GM18526 (cell line): ENCODE data around the gene TIMM22.

Experiments
- POLR2A ChIP-seq: IDR thresholded peaks from 3 replicates; pipeline ENCODE4 v1.6.1; 2011; ENCODE audit not compliant: insufficient read length; ENCODE audit errors: extremely low read depth

Gene TIMM22

DNA sequence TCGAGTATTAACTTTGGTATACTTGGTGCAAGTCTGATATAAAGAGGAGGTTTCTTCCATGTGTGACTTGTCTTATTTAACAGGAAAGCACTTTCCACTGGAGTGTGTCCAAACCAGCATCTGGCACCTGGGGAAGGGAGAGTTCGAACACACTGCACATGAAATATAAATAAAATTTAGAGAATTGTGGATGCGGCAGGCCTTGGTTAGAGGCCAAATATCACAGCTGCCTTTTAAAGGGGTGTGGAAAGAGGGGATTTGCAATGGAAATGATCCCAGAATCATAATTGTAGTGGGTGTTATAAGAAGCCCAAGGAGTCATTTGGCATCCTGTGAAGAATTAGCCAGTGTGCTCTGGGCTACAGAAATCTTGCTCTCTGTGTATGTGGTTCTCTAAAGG, 13.0 kb upstream of the TIMM22 start:
- no peak for TF ChIP-seq POLR2A

DNA sequence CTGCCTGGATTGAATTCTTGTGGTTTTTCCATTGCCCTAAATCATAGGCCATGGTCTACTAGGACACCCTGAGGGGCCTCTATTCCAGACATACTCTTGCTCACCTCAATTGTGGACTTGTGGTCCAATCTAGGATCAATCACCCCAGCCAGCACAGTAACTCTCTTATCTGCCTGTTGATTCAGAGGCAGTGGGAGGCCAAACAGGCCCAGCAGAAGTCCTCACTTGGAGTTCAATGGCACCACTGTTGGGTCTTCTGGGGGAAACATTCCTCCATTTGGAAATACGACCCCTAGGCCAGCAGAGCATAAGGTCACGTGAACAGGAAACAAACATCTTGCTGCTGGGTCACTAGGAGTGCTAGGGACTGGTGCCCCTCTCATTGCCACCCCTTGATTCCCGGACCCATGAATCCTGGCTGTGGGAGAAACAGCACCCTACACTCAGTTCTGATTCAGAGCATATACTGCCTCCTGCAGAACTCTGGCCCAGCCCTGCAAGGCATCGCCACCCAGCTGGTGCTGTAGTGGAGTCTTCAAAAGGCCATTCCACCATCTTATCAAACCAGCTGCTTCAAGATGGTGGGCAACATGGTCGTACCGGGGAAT, 10.5 kb upstream of the TIMM22 start:
- no peak for TF ChIP-seq POLR2A

DNA sequence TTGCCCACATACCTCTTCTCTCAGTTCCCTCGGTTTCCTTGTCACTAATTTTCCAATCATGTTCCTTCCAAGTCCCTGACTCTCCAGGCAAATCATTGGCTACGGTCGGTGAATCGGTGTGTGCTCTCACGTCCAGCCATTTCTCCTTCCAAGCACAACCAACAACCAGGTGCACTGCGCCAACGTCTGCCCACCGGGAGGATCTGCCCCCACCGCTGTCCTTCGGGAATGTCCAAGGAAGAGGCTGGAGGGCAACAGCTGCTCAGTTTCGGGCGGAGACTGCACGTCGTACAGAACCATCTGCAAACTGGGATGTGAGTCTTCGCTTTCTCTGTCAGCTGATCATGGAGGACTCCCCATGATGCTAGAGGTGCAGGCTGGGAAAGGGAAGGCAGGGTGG, 9.0 kb upstream of the TIMM22 start:
- no peak for TF ChIP-seq POLR2A

DNA sequence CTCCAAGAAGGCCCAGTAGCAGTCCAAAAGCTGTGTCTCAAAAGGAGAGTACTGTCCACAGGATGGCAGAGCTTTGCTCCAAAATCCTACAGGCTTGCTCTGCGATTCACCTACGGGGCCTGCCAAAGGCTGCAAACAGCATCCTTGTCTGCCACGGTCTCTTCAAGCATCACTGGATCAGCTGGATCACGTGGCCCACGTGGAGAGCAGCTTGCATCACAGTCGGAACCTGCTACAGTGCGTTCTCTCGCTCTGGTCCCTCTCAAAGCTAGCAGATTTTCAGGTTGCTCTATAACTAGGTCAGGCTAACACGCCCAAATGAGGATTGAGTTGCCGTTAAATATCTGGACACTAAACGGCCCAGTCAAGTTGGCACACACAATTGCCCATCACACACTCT, 8.4 kb upstream of the TIMM22 start:
- no peak for TF ChIP-seq POLR2A

DNA sequence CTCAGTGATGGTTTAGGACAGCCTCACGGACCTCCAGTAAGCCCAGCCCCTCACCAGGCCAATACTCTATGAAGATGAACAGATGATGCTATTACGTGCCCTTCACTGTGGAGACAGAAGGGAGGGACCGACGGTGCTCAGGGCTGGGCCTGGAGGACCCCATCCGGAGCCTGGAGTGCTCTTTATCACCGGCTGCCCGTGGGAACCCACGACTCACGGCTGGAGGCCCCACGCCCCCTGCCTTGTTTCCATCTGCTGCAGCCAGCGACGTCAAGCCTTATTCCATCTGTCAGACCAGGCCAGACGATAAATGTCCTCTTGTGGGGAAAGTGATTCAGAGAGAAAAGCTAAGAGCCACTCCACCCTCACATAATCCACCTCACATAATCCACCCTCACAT, 4.0 kb upstream of the TIMM22 start:
- TF ChIP-seq POLR2A, result no peak

DNA sequence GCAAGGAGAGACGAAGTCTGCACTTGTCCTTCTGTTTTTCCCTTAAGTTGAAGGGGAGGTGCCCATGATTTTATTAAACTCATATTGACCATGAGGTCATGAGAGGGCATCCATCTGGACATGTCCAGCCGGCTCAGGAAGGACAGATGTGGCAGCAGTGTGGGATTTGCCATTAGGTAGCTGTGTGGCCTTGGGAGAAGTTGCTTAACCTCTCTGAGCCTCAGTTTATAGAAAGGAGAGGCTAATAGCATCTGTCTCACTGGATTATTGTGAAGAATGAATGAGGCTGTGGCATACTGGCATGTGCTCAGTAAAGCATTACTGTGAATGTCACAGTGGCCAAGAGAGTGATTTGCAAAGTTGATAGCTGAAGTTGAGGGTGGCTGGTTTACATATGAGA, 1.2 kb downstream of the TIMM22 start:
- no peak for TF ChIP-seq POLR2A

DNA sequence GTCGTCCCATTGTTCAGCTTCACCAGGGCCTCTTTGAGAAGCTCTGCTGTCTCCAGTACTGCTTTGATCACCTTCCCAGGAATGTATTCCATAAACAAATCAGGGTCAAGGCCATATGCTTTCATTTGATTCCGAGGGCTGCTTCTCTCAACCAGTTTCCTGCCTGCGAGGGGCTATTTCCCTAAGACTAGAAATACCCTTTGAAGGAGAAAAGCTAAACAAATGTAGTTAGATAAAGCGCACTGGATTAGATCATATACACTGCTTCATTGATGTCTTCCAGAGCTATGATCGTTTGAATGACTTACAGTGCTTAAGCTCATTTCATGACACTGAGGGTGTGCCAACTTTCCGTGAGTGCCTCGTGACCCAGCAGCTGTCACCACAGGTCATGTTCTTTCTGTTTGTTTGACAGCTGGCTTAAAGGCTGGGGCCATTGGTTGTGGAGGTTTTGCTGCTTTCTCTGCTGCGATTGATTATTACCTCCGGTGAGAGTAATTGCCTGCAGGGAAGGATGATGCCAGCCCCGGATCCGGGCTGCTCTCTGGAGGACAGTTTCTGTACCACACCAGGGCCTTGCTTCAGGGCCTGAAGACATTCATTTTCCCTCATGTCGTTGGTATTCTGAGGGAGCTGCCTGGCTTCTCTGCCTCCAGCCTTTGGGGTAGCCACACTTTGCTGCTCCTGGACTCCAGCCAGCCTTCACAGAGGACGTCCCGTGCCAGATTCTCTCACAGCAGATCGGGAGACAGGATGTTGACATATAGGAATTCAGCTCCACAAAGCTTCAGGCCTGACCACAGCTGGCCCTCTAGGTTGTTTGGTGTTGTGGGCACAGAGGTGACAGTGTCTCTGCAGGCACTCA, 3.9 kb downstream of the TIMM22 start:
- no peak for TF ChIP-seq POLR2A

DNA sequence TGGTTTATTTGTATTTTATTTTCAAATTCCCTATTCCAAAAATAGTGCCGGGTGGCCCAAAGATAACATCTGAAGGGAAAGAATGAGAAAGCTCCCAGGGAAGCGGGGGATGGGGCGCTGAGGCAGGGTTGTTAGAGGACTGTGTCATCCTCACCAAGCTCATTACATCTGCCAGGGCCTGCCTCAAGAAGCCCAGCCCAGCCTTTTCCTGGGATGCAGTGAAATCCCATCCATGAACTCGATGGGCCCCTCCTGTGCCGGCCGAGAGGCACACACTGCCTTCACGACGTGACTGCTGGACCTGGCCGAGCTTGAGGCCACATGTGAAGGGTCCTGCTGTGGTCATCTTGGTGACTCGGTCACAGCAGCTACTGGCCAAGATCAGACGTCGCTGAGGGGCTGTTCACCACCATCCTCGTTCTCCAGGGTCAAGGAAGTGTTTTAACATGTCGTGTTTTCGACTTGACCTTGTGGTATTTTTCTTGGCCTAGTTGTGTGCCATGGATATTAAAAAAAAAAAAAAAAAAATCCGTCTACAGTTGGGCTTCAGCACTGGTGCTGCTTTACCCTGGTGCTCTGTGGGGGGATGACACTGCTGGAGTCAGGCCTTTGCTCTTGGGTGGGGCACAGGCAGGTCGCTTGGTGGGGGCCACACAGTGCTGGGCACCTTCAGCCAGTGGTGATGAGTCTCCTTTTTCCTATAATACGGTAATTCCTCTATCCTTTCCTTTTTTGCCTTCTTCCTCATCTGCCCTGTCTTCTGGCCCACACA, 4.9 kb downstream of the TIMM22 start:
- no peak for TF ChIP-seq POLR2A

DNA sequence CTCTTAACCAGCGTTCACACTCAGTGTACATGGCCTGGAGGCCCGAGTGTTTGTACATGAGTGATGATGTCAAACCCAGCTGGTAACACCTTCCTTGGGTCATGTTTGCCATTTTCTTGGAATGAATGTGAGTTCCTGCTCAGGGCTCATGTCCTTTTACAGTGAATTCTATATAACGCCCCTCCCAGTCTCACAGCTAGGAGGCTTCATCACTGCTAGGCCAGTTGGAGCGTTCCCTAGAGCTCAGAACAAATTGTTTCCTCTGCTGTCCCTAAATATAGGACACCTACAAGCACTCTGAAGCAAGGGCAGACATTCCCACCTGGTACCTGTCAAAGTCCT, 5.5 kb downstream of the TIMM22 start:
- no peak for TF ChIP-seq POLR2A

DNA sequence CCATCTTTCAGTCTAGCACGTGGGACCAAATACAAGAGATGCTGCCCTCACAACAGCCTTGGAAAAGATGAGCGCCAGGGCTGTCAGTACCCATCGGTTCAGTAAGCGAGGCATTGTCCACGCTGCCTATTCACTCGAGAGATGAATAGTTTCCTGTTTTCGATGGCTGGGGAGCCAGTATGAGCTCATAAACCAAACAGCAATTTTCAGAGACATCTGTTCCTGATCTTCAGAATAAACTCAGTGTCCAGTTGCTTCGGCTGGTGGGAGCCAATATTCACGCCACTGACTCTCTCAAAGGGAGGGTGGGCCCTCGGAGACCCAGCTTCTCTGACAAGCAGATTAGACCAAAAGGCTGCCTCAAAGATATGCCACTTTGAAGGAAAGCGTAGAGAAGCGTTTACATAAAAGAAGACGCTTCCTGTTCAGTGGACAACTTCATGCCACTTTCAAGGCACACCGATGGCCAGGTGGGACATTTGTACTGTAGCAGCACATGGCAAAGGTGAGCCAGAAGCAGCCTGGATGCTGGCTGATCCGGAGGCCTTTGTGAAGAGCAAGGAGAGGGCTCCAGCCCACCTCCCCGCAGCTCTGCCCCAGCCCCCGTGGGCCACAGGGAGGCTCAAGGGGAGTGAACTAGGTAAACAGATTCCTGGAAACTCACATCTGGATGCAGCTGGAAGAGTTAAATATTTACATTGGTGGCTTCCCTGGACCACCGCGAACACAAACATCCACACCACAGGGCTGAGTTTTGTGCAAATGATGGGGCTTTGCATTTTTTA, 6.0 kb downstream of the TIMM22 start:
- TF ChIP-seq POLR2A, result no peak

DNA sequence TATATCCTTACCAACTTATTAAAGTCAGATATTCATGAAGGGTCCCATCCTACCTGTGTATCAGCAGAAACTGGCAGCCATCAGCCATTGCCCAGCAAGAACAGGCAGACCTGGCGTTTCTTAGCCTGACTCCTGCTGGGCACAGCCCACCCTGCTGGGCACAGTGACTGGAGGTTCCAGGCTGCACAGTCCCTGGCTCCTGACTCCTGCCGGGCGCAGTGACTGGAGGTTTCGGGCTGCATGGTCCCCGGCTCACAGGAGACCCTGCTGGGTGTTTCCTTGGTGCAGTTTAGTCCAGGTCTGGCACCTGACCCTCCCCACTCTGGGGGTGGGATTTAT, 6.7 kb downstream of the TIMM22 start:
- no peak for TF ChIP-seq POLR2A

DNA sequence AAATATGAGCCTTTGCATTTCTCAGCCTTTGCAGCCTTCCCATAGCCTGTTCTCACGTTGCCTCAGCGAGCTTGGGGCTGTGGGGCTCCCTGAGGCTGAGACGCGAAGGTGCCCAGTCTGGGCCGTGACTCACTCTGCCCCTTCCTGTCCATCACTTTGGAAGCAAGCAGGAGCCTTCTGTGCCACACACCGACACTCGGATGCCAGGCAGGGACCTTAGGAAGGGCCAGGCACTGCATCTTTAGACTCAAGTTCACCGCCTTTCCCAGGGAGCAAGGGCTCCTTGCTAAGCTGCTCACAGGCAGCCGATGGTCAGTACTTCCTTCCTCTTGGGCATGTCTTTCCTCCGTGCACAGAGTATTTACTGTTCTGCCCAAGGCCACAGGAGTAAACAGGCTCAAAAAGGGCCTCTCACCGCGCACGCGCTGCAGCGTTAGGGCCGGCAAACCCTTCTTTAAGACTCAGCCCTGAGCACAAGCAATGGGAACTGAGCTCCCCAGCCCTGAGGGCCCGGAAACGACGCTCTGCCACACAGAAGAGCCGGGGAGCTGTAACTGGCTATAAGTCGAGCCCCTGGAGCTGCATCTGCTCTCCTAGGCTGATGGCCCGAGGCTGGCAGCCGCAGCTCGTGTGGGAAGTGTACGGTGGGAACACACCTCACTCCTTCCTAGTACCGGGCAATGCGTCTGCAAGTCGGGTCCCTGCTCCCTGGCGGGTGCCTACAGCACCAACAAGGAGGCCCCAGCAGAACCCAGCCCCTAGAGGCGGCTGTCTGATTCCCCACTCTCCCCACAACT, 7.2 kb downstream of the TIMM22 start:
- TF ChIP-seq POLR2A, result no peak

DNA sequence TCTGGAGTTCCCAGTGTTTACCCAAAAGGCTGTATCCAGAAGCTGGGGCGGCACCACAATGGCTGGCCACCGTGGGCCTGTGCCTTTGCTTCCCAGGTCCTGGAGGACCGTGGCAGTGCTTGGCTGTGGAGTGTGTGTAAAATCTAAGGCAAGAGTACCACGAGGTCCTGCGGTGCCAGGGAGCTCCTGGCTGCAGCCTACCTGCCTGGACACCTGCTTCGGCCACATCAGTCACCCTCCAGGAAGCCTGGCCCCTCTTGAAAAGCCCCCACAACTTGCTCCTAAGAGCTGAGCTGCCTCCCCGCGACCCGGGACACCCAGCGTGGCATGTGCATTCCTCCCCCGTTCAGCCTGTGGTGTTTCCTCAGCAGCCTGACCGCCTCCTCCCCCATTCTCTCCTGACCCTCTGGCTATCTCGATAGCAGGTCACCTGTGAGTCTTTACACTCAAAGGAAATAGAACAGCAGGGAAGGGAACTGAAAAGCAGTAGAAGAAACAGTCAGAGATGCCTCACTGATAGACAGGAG, 7.9 kb downstream of the TIMM22 start:
- TF ChIP-seq POLR2A, result no peak

DNA sequence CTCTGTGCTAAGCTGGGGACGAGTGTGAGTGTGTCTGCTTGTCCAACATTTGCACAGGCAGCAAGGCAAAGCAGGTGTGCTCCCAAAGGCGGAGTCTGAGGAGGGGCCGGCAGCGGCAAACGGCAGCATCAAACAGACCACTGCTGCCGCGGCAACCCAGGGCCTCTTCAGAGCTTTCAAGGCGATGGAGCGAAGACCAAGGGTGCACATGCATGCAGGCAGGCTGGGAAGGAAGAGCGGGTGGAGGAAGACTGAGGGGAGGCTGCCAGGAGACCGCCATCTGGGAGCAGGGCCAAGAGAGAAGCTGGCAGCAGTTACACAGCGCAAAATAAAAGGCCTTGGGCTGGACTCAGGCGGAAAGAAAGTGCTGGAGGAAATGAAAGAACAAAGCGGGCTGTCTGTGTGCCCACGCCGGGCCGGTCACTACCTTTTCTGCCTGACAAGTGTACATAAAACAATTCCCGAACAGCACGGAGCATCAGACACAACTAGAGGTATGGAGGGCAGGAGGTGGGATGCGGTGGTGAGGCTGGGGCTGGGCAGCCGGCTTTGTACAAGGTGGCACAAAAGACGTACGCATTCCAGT, 8.5 kb downstream of the TIMM22 start:
- no peak for TF ChIP-seq POLR2A

DNA sequence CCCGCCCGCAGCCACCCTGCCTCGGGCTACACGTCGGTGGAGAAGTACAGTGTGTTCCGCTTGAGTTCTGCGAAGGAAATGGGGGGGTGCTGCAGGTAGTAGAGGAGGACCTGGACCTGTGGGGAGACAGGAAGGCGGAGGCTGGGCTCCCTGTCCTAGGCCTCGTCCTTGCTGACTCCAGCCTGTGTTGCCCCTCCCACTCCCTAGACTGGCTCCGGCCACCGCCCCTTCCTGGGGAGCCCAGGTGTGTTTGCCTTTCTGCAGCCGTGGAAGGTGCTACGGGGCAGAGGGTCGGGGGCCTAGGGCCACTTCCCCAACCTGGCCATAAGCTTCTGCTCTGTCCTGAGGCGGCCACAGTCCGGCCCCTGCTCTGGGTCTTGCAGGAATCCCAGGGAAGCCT, 9.1 kb downstream of the TIMM22 start:
- no peak for TF ChIP-seq POLR2A
